ENCODE results near the gene CYP4B1. TPM values are rescaled to one million over a fixed set of nuclear protein-coding genes. Genes with fewer than 3 reads are reported as not detected.
A peak's percentile ranks its signal among the peaks of the same experiment; 100 is the strongest.

Gene CYP4B1
- total RNA-seq, 4 donors from 2014 or later = 41.1 to 150 (median 113) TPM

DNA sequence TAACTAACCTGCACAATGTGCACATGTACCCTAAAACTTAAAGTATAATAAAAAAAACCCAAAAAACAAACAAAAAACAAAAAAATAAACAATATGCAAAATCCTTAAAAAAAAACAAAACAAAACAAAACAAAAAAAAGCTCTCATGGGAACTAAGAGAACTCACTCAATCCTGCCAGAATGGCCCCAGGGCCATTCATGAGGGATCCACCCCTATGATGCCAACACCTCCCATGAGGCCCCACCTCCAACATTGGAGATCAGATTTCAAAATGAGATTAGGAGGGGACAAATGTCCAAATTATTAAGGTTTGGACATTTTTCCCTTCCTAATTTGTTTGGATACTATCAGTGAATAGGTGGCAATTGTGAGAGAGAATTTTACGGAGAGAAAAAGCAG is 10.2 kb downstream of the CYP4B1 start:
- 96% methylated on average over 1 of the region's 1 CpG for WGBS
- Histone ChIP-seq H3K27me3 (peaks cover 0 to 12% (median 0%) of the 10 kb centered on the region in 4 donors), H3K27ac (replicated peaks in 1 of 4) (no peak overlapping the region), H3K4me3 (no peak overlapping the region), H3K36me3 (peaks cover 0 to 29% (median 5%) of the 10 kb centered on the region in 4 donors), H3K9me3 (no peaks in the 10 kb centered on the region), H3K4me1 (peaks cover 22 to 58% (median 35%) of the 10 kb centered on the region in 4 donors)
- TF ChIP-seq, protein P1, sequence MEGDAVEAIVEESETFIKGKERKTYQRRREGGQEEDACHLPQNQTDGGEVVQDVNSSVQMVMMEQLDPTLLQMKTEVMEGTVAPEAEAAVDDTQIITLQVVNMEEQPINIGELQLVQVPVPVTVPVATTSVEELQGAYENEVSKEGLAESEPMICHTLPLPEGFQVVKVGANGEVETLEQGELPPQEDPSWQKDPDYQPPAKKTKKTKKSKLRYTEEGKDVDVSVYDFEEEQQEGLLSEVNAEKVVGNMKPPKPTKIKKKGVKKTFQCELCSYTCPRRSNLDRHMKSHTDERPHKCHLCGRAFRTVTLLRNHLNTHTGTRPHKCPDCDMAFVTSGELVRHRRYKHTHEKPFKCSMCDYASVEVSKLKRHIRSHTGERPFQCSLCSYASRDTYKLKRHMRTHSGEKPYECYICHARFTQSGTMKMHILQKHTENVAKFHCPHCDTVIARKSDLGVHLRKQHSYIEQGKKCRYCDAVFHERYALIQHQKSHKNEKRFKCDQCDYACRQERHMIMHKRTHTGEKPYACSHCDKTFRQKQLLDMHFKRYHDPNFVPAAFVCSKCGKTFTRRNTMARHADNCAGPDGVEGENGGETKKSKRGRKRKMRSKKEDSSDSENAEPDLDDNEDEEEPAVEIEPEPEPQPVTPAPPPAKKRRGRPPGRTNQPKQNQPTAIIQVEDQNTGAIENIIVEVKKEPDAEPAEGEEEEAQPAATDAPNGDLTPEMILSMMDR (IDR thresholded peaks at IDR 0.05) = no peak
- TF ChIP-seq POLR2AphosphoS5 (IDR thresholded peaks at IDR 0.05) (no peak), EP300 (IDR thresholded peaks at IDR 0.05) (no peak), POLR2A (IDR thresholded peaks at IDR 0.05; ENCODE audit: low read depth) (no peak)
- DNase-seq (ENCODE audit: extremely low spot score) = no peak
- intact Hi-C loops (cut with DNase I) = no loop called here

DNA sequence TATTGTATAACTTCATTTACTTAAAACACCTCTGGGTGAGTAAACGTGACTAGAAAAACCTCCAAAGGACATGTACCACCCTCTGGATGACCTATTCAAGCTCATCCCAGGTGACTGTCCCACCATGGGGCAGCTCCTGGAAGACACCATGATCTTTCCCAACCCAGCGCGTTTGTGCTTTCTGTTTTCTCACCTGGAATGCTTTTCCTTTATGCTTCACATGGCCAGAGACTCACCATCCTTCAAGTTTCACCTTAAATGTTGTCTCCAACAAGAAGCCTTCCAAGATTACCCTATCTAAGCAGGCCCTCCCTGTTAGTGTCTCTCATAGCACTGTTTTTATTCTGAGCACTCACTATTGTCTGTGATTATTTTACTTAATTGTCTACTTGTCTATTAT is 11.1 kb downstream of the CYP4B1 start:
- intact Hi-C loops (cut with DNase I) = no loop called here
- H3K4me3 ChIP-seq = no peak overlapping the region
- no peaks in the 10 kb centered on the region for H3K9me3 ChIP-seq
- peak; percentile 60 for DNase-seq (ENCODE audit: extremely low spot score)
- WGBS = 96% methylated on average over 3 of the region's 3 CpGs
- peaks cover 22 to 50% (median 31%) of the 10 kb centered on the region in 4 donors for H3K4me1 ChIP-seq
- peaks cover 0 to 12% (median 0%) of the 10 kb centered on the region in 4 donors for H3K27me3 ChIP-seq
- H3K27ac ChIP-seq (replicated peaks in 1 of 4) = no peak overlapping the region
- peaks cover 0 to 37% (median 7%) of the 10 kb centered on the region in 4 donors for H3K36me3 ChIP-seq
- no peak for TF ChIP-seq POLR2AphosphoS5 (IDR thresholded peaks at IDR 0.05)
- no peak for TF ChIP-seq POLR2A (IDR thresholded peaks at IDR 0.05; ENCODE audit: low read depth)
- TF ChIP-seq EP300 (IDR thresholded peaks at IDR 0.05) = no peak
- TF ChIP-seq, protein P1 (IDR thresholded peaks at IDR 0.05) = no peak

DNA sequence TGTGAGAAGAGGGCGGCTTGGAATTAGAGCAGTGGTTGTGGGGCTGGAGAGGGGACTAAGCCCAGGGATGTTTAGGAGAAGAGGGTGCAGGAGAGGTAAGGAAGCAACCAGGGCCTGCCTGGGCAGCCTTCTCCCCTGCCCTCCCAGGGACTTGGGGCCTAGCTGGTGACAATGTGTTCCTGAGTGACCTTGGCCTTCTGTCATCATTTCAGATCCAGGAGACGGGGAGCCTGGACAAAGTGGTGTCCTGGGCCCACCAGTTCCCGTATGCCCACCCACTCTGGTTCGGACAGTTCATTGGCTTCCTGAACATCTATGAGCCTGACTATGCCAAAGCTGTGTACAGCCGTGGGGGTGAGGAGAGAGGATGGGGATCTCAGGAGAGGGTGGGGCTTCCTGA is 11.8 kb downstream of the CYP4B1 start:
- intact Hi-C loops (cut with DNase I) = no loop called here
- Histone ChIP-seq H3K9me3 (no peaks in the 10 kb centered on the region), H3K36me3 (peaks cover 0 to 44% (median 9%) of the 10 kb centered on the region in 4 donors), H3K4me1 (peaks cover 18 to 43% (median 24%) of the 10 kb centered on the region in 4 donors), H3K27me3 (peaks cover 0 to 12% (median 0%) of the 10 kb centered on the region in 4 donors), H3K4me3 (no peak overlapping the region), H3K27ac (replicated peaks in 1 of 4) (no peak overlapping the region)
- 78% methylated on average over 5 of the region's 5 CpGs for WGBS
- TF ChIP-seq, protein P1 (IDR thresholded peaks at IDR 0.05) = no peak
- DNase-seq (ENCODE audit: extremely low spot score) = peak; percentile 91

DNA sequence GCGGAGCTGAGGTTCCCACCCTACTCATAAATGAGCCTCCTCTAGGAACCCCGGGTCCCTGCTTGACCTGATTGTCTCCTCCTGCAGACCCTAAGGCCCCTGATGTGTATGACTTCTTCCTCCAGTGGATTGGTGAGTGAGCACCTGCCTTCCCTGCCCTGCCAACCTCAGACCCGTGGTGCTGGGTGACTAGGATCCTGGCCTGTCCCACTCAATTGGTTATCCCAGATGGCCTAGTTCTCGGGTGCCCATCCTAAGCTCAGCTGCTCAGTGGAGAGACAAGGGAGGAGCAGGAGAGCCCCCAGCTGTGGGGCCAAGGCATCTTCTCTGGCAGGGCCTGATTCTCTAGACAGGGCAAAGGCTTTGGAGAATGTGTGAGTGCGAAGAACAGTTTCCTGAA is 12.2 kb downstream of the CYP4B1 start:
- Histone ChIP-seq H3K27ac (replicated peaks in 1 of 4) (peak overlapping the region in 2 of 4 donors; percentile 13 to 37), H3K4me1 (peaks cover 13 to 38% (median 20%) of the 10 kb centered on the region in 4 donors), H3K27me3 (peaks cover 0 to 12% (median 0%) of the 10 kb centered on the region in 4 donors), H3K36me3 (peaks cover 0 to 49% (median 9%) of the 10 kb centered on the region in 4 donors), H3K4me3 (no peak overlapping the region), H3K9me3 (no peaks in the 10 kb centered on the region)
- no peak for DNase-seq (ENCODE audit: extremely low spot score)
- intact Hi-C loops (cut with DNase I) = no loop called here
- TF ChIP-seq EP300 (IDR thresholded peaks at IDR 0.05) = no peak
- TF ChIP-seq, protein P1 (IDR thresholded peaks at IDR 0.05) = no peak
- no peak for TF ChIP-seq POLR2A (IDR thresholded peaks at IDR 0.05; ENCODE audit: low read depth)
- no peak for TF ChIP-seq POLR2AphosphoS5 (IDR thresholded peaks at IDR 0.05)
- WGBS = 88% methylated on average over 5 of the region's 5 CpGs

All from esophagus muscularis mucosa (tissue), 4 donors.